Measurements from ENCODE around the gene UNC45A. TPM values are rescaled to one million over a fixed set of nuclear protein-coding genes. Genes with fewer than 3 reads are reported as not detected.

UNC45A gene
- total RNA-seq, 1 experiment from 2014 or later: 84.4 TPM

DNA sequence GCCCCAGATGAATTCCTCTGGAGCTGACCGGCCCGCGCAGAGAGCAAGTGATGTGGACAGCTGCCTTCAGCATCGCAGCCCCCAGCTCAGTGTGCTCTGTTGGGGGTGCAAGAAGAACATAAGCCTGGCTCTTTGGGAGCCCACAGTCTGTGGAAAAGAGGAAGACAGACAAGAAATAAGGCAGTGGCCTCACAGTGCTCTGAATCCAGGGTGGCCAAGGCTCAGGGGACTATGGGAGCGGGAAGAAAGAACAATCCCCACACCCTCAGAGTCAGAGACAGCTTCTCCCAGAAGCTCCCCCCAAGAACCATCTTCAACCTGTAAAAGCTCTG lies 2.5 kb upstream of the UNC45A start:
- ChIA-PET POLR2A (interaction anchor here (0.6 kb wide), 1 partner anchor 16 kb away, joined by 4 read pairs; no protein-coding TSS in a partner anchor), CTCF (interaction anchor here (0.5 to 3.1 kb wide), 8 partner anchors 10 to 285 kb away, joined by 3 to 16 read pairs (median 4); partner anchors contain the start of genes FES and MAN2A2)
- intact Hi-C loops (cut with micrococcal nuclease; ENCODE audit: unreplicated experiment): no loop called here
- H3K9me3 ChIP-seq (ENCODE audit: control insufficient read depth, insufficient read depth, low read depth, low read length): no peaks in the 10 kb centered on the region
- H3K36me3 ChIP-seq (ENCODE audit: control insufficient read depth, insufficient read depth, low read length): peaks cover 2% of the 10 kb centered on the region; the same call in 1 of the 2 replicates
- H3K4me1 ChIP-seq (ENCODE audit: control insufficient read depth, insufficient read depth, low read length): peaks cover 29% of the 10 kb centered on the region
- TF ChIP-seq, protein P1, sequence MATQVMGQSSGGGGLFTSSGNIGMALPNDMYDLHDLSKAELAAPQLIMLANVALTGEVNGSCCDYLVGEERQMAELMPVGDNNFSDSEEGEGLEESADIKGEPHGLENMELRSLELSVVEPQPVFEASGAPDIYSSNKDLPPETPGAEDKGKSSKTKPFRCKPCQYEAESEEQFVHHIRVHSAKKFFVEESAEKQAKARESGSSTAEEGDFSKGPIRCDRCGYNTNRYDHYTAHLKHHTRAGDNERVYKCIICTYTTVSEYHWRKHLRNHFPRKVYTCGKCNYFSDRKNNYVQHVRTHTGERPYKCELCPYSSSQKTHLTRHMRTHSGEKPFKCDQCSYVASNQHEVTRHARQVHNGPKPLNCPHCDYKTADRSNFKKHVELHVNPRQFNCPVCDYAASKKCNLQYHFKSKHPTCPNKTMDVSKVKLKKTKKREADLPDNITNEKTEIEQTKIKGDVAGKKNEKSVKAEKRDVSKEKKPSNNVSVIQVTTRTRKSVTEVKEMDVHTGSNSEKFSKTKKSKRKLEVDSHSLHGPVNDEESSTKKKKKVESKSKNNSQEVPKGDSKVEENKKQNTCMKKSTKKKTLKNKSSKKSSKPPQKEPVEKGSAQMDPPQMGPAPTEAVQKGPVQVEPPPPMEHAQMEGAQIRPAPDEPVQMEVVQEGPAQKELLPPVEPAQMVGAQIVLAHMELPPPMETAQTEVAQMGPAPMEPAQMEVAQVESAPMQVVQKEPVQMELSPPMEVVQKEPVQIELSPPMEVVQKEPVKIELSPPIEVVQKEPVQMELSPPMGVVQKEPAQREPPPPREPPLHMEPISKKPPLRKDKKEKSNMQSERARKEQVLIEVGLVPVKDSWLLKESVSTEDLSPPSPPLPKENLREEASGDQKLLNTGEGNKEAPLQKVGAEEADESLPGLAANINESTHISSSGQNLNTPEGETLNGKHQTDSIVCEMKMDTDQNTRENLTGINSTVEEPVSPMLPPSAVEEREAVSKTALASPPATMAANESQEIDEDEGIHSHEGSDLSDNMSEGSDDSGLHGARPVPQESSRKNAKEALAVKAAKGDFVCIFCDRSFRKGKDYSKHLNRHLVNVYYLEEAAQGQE (IDR thresholded peaks at IDR 0.05; ENCODE audit: insufficient read depth in 1 of 2, low read depth in 2 of 2, low read length in 1 of 2): no peak
- TF ChIP-seq POLR2AphosphoS5 (IDR thresholded peaks at IDR 0.05; ENCODE audit: low read depth, low read length) (no peak), SIN3A (IDR thresholded peaks at IDR 0.05; ENCODE audit: borderline replicate concordance, insufficient read depth, low read depth, low read length) (no peak), TCF7L2 (IDR thresholded peaks at IDR 0.05; ENCODE audit: low read depth, low read length) (no peak)
- TF ChIP-seq, protein P2, sequence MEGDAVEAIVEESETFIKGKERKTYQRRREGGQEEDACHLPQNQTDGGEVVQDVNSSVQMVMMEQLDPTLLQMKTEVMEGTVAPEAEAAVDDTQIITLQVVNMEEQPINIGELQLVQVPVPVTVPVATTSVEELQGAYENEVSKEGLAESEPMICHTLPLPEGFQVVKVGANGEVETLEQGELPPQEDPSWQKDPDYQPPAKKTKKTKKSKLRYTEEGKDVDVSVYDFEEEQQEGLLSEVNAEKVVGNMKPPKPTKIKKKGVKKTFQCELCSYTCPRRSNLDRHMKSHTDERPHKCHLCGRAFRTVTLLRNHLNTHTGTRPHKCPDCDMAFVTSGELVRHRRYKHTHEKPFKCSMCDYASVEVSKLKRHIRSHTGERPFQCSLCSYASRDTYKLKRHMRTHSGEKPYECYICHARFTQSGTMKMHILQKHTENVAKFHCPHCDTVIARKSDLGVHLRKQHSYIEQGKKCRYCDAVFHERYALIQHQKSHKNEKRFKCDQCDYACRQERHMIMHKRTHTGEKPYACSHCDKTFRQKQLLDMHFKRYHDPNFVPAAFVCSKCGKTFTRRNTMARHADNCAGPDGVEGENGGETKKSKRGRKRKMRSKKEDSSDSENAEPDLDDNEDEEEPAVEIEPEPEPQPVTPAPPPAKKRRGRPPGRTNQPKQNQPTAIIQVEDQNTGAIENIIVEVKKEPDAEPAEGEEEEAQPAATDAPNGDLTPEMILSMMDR (IDR thresholded peaks at IDR 0.05): peak; percentile 40
- peak overlapping the region; percentile 20; the same call in 1 of the 2 replicates for H3K27ac ChIP-seq (ENCODE audit: low read length)
- H3K27me3 ChIP-seq (ENCODE audit: control insufficient read depth, insufficient read depth, low read length): no peaks in the 10 kb centered on the region
- in situ Hi-C loops (cut with HindIII; ENCODE audit: low pct_unique_long_range_greater_than_20kb, low sequenced_read_pairs): no loop called here
- H3K4me3 ChIP-seq (ENCODE audit: low read depth in 2 of 2, low read length in 2 of 2): peak overlapping the region; percentile 76 to 78; a peak in 3 of 4 replicates
- ATAC-seq (no peak), DNase-seq (ENCODE audit: low read depth, low spot score) (no peak)
- BruUV-seq (replicated peaks): no TSS peak

DNA sequence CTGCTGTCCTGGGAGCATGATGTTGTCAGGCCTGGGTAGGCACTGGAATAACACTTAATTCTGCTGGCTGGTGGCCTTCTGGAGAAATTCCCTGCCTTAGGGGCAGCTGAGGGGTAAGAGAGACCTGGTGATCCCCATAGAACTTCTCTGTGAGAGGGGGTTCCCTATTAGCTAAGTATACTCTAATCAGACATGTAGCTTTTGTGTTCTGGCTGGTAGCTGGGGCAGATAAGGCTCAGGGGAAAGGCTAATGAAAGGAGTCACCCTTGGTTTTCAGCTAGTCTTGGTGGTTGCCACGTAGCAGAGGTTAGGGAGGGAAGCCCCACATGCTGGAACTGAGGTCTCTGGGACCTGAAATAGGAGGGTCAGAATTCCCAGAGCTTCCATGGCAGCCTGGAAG lies 1.8 kb upstream of the UNC45A start:
- BruUV-seq (replicated peaks): no TSS peak
- H3K9me3 ChIP-seq (ENCODE audit: control insufficient read depth, insufficient read depth, low read depth, low read length): no peaks in the 10 kb centered on the region
- DNase-seq (ENCODE audit: low read depth, low spot score) (no peak), ATAC-seq (no peak)
- H3K27ac ChIP-seq (ENCODE audit: low read length): no peak overlapping the region
- H3K27me3 ChIP-seq (ENCODE audit: control insufficient read depth, insufficient read depth, low read length): no peaks in the 10 kb centered on the region
- intact Hi-C loops (cut with micrococcal nuclease; ENCODE audit: unreplicated experiment): no loop called here
- CTCF ChIA-PET: interaction anchor here (0.6 to 3.1 kb wide), 5 partner anchors 9 to 367 kb away, joined by 3 to 16 read pairs (median 6); partner anchors contain the start of genes FES and MAN2A2
- peaks cover 29% of the 10 kb centered on the region for H3K4me1 ChIP-seq (ENCODE audit: control insufficient read depth, insufficient read depth, low read length)
- H3K36me3 ChIP-seq (ENCODE audit: control insufficient read depth, insufficient read depth, low read length): peaks cover 2% of the 10 kb centered on the region; the same call in 1 of the 2 replicates
- POLR2A ChIA-PET: no interaction called here
- in situ Hi-C loops (cut with HindIII; ENCODE audit: low pct_unique_long_range_greater_than_20kb, low sequenced_read_pairs): no loop called here
- H3K4me3 ChIP-seq (ENCODE audit: low read depth in 2 of 2, low read length in 2 of 2): no peak overlapping the region
- TF ChIP-seq SIN3A (IDR thresholded peaks at IDR 0.05; ENCODE audit: borderline replicate concordance, insufficient read depth, low read depth, low read length): no peak
- TF ChIP-seq, protein P1 (IDR thresholded peaks at IDR 0.05; ENCODE audit: insufficient read depth in 1 of 2, low read depth in 2 of 2, low read length in 1 of 2): no peak
- TF ChIP-seq POLR2AphosphoS5 (IDR thresholded peaks at IDR 0.05; ENCODE audit: low read depth, low read length): no peak
- TF ChIP-seq TCF7L2 (IDR thresholded peaks at IDR 0.05; ENCODE audit: low read depth, low read length): no peak
- TF ChIP-seq, protein P2 (IDR thresholded peaks at IDR 0.05): no peak

Measured in Panc1 (cell line).